Mammary epithelial cell (primary cell): ENCODE data around the gene NPY4R.
"Not testable (repeated sequence)": the region's sequence is repeated elsewhere in the genome, so short reads cannot be mapped to it uniquely, and the experiment has no call there.

Experiments
- CTCF ChIP-seq, 2 donors: IDR thresholded peaks in 1 of 2; conservative IDR thresholded peaks in 1 of 2; 2 replicates each; pipeline ENCODE4 v1.5.1; 2011 to 2012; ENCODE audit warnings: inconsistent platforms in 2 of 2, low read length in 2 of 2, mild to moderate bottlenecking in 2 of 2, control low read depth in 1 of 2, low read depth in 1 of 2; ENCODE audit not compliant: insufficient read depth in 1 of 2; ENCODE audit errors: extremely low read depth in 1 of 2
- EZH2 ChIP-seq: IDR thresholded peaks from 2 replicates; pipeline ENCODE4 v1.6.1; 2012; ENCODE audit warnings: low read length, inconsistent platforms, borderline replicate concordance

GRCh38 chr10:46455992-46456391, 9.8 kb downstream of the NPY4R start:
- TF ChIP-seq CTCF (conservative IDR thresholded peaks at IDR 0.05 in 1 of 2, IDR thresholded peaks at IDR 0.05 in 1 of 2; ENCODE audit: extremely low read depth in 1 of 2, insufficient read depth in 1 of 2, low read depth in 1 of 2, low read length in 2 of 2); EZH2: not testable (repeated sequence)
